Liver (tissue), 3 donors: Measurements from ENCODE around the gene C1QTNF12.
A peak's percentile ranks its signal among the peaks of the same experiment; 100 is the strongest.

ENCODE experiments used
- CTCF ChIP-seq: fragments of 150-350 bp; IDR thresholded peaks from 2 replicates; pipeline ENCODE4 v1.5.1; 2017; ENCODE audit warnings: improper control_type of control experiment, low read depth, low read length; ENCODE audit not compliant: missing input control
- FOXA2 ChIP-seq: IDR thresholded peaks from 2 replicates; pipeline ENCODE4 v1.6.1; 2016; ENCODE audit warnings: antibody characterized with exemption
- GABPA ChIP-seq, 2 donors: IDR thresholded peaks in 1 of 2; conservative IDR thresholded peaks in 1 of 2; 2 replicates each; pipeline ENCODE4 v1.6.1; 2016; ENCODE audit warnings: antibody characterized with exemption in 2 of 2, mild to moderate bottlenecking in 1 of 2, moderate library complexity in 1 of 2
- HNF4G ChIP-seq: IDR thresholded peaks from 2 replicates; pipeline ENCODE4 v1.6.1; 2016; ENCODE audit warnings: antibody characterized with exemption
- JUND ChIP-seq, 2 donors: IDR thresholded peaks; 2 replicates each; pipeline ENCODE4 v1.6.1; 2016; ENCODE audit warnings: antibody characterized with exemption in 2 of 2
- RAD21 ChIP-seq, 2 donors: IDR thresholded peaks; 2 replicates each; pipeline ENCODE4 v1.6.1; 2016; ENCODE audit warnings: antibody characterized with exemption in 2 of 2, mild to moderate bottlenecking in 2 of 2
- RXRA ChIP-seq, 2 donors: IDR thresholded peaks; 2 replicates each; pipeline ENCODE4 v1.6.1; 2017 to 2018; ENCODE audit warnings: antibody characterized with exemption in 2 of 2, mild to moderate bottlenecking in 1 of 2
- YY1 ChIP-seq: IDR thresholded peaks from 2 replicates; pipeline ENCODE4 v1.6.1; 2016; ENCODE audit warnings: antibody characterized with exemption, mild to moderate bottlenecking
- ZBTB33 ChIP-seq: IDR thresholded peaks from 2 replicates; pipeline ENCODE4 v1.6.1; 2016; ENCODE audit warnings: antibody characterized with exemption
- donor health status: healthy.
- donor health status: healthy.

GRCh38 chr1:1239614-1240347 is 6.7 kb downstream of the C1QTNF12 start:
- TF ChIP-seq CTCF (no peak), YY1 (no peak), RAD21 (IDR thresholded peaks at IDR 0.05) (no peak), JUND (IDR thresholded peaks at IDR 0.05) (no peak), FOXA2 (no peak), ZBTB33 (no peak), HNF4G (no peak), RXRA (IDR thresholded peaks at IDR 0.05) (peak; percentile 86 to 94), GABPA (IDR thresholded peaks at IDR 0.05 in 1 of 2, conservative IDR thresholded peaks at IDR 0.05 in 1 of 2) (no peak)
